ENCODE data around the gene NKIRAS1.
"Not testable (repeated sequence)": the region's sequence is repeated elsewhere in the genome, so short reads cannot be mapped to it uniquely, and the experiment has no call there.

The NKIRAS1 gene

DNA sequence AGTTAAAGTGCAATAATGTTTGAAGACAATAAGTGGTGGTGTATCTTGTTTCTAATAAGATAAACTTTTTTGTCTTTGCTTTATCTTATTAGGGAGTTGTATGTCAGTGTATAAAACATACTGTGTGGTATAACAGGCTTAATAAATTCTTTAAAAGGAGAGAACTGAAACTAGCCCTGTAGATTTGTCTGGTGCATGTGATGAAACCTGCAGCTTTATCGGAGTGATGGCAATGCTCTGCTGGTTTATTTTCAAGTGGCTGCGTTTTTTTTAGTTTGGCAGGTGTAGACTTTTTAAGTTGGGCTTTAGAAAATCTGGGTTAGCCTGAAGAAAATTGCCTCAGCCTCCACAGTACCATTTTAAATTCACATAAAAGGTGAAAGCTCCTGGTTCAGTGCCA lies 2.8 kb upstream of the NKIRAS1 start:
- Histone ChIP-seq H3K9ac (ENCODE audit: low read length) (no peak overlapping the region), H4K20me1 (ENCODE audit: low read depth, low read length) (peaks cover 21% of the 10 kb centered on the region), H3K36me3 (ENCODE audit: low read length) (peaks cover 26% of the 10 kb centered on the region), H3K4me3 (ENCODE audit: insufficient read depth, low read length, poor library complexity, severe bottlenecking) (no peak overlapping the region), H3K9me2 (replicated peaks; ENCODE audit: insufficient read depth, low read length) (no peaks in the 10 kb centered on the region), H3K9me3 (ENCODE audit: insufficient read depth, low read length) (no peaks in the 10 kb centered on the region), H3K27ac (ENCODE audit: low read depth, low read length) (peak overlapping the region; percentile 46), H3F3A (ENCODE audit: insufficient read depth) (peaks cover 61% of the 10 kb centered on the region), H3K27me3 (ENCODE audit: low read length) (no peaks in the 10 kb centered on the region), H2AFZ (ENCODE audit: low read depth, low read length, severe bottlenecking) (no peak overlapping the region), H3K4me2 (ENCODE audit: low read depth, low read length, poor library complexity, severe bottlenecking) (peak overlapping the region; percentile 32), H3K79me2 (ENCODE audit: insufficient read depth, low read length) (peaks cover 22% of the 10 kb centered on the region)
- TF ChIP-seq, protein P1, sequence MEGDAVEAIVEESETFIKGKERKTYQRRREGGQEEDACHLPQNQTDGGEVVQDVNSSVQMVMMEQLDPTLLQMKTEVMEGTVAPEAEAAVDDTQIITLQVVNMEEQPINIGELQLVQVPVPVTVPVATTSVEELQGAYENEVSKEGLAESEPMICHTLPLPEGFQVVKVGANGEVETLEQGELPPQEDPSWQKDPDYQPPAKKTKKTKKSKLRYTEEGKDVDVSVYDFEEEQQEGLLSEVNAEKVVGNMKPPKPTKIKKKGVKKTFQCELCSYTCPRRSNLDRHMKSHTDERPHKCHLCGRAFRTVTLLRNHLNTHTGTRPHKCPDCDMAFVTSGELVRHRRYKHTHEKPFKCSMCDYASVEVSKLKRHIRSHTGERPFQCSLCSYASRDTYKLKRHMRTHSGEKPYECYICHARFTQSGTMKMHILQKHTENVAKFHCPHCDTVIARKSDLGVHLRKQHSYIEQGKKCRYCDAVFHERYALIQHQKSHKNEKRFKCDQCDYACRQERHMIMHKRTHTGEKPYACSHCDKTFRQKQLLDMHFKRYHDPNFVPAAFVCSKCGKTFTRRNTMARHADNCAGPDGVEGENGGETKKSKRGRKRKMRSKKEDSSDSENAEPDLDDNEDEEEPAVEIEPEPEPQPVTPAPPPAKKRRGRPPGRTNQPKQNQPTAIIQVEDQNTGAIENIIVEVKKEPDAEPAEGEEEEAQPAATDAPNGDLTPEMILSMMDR (IDR thresholded peaks at IDR 0.05; ENCODE audit: insufficient read depth, low read length, poor library complexity, severe bottlenecking), result no peak
- no peak for TF ChIP-seq EZH2phosphoT487 (conservative IDR thresholded peaks at IDR 0.05; ENCODE audit: low read length)

DNA sequence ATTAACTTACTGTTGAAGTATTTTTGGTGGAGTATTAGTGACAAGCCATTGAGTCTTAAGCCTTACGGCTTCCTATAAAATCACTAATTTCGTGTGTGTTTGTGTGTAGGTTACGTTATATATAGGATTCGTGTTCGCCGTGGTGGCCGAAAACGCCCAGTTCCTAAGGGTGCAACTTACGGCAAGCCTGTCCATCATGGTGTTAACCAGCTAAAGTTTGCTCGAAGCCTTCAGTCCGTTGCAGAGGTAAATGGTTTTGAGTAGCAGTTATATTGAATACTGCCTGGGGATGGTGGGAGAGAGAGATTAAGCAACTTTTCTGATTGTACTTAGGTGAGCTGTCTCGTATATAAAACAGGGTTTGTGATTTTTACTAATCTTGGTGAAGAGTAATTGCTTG lies 1.5 kb upstream of the NKIRAS1 start:
- not testable (repeated sequence) for H3K9me2 ChIP-seq (replicated peaks; ENCODE audit: insufficient read depth, low read length); H3K27me3 ChIP-seq (ENCODE audit: low read length); H3K9me3 ChIP-seq (ENCODE audit: insufficient read depth, low read length); H2AFZ ChIP-seq (ENCODE audit: low read depth, low read length, severe bottlenecking)
- Histone ChIP-seq H4K20me1 (ENCODE audit: low read depth, low read length) (peaks cover 21% of the 10 kb centered on the region), H3K4me2 (ENCODE audit: low read depth, low read length, poor library complexity, severe bottlenecking) (peak overlapping the region; percentile 92), H3F3A (ENCODE audit: insufficient read depth) (peaks cover 55% of the 10 kb centered on the region), H3K79me2 (ENCODE audit: insufficient read depth, low read length) (peaks cover 22% of the 10 kb centered on the region), H3K27ac (ENCODE audit: low read depth, low read length) (peak overlapping the region; percentile 83; the same call in 1 of the 2 replicates), H3K9ac (ENCODE audit: low read length) (peak overlapping the region; percentile 83), H3K36me3 (ENCODE audit: low read length) (peaks cover 26% of the 10 kb centered on the region), H3K4me3 (ENCODE audit: insufficient read depth, low read length, poor library complexity, severe bottlenecking) (peak overlapping the region; percentile 97)

DNA sequence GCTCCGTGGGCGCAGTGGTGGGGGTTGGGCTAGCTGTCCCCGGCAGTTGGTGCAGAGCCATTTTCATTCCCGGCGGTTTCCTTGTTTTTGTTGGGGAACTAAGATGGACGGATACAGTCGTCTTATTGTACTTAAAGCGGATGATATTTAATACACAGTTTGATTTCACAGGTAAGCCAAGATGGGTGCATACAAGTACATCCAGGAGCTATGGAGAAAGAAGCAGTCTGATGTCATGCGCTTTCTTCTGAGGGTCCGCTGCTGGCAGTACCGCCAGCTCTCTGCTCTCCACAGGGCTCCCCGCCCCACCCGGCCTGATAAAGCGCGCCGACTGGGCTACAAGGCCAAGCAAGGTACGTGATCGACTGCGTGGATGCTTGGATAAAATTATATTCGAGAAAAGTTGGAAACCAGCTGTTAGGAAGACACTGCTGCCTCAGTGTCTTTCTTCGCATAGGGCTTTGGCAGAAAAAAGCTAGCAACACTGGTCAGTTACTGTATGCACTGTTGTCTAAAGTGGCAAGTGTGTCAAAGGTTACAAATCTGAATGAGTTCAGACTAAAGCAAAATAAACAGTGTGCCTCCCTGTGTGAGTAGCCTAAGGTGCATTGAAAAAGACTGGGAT lies 1.0 kb upstream of the NKIRAS1 start:
- Histone ChIP-seq H3K27ac (ENCODE audit: low read depth, low read length) (peak overlapping the region; percentile 83), H3K4me2 (ENCODE audit: low read depth, low read length, poor library complexity, severe bottlenecking) (peak overlapping the region; percentile 92), H3K9ac (ENCODE audit: low read length) (peak overlapping the region; percentile 83), H3F3A (ENCODE audit: insufficient read depth) (peaks cover 54% of the 10 kb centered on the region), H4K20me1 (ENCODE audit: low read depth, low read length) (peaks cover 21% of the 10 kb centered on the region), H3K36me3 (ENCODE audit: low read length) (peaks cover 26% of the 10 kb centered on the region), H3K79me2 (ENCODE audit: insufficient read depth, low read length) (peaks cover 22% of the 10 kb centered on the region), H3K4me3 (ENCODE audit: insufficient read depth, low read length, poor library complexity, severe bottlenecking) (peak overlapping the region; percentile 97)
- not testable (repeated sequence) for H3K9me2 ChIP-seq (replicated peaks; ENCODE audit: insufficient read depth, low read length); H3K9me3 ChIP-seq (ENCODE audit: insufficient read depth, low read length); H3K27me3 ChIP-seq (ENCODE audit: low read length); H2AFZ ChIP-seq (ENCODE audit: low read depth, low read length, severe bottlenecking)

DNA sequence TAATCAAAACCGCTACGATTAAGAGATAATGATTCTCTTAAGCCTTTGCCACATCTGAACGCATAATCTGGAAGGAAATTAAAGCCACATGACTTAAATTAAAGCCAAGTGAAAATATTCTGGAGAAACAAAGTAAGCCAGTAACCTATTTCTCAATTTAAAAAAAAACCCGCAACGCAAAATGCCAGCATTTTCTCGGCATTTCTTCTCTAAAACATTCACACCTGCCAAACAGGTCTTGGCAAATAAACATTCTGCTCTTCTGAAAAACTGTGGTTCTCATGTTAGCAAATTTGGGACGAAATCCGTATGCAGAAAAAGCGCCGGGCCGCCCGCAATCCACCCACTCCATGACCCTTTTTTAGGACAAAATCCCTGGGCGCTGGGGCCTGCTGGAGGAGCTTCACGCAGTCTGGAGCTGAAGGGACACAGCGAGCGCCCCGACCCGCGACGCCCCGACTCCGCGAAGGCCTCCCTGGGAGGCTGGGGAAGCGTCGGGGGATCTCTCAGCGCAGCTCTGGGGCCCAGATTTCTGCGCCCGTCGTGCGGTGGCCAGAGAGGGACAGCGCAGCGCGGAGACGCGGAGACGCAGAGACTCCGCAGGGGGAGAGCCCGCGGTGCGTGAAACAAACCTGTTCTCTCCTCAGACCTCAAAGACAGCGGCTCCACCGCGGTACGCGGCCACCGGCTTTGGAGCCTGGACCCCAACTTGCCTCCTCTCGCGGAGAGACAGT lies 471 bp downstream of the NKIRAS1 start:
- H3K9me2 ChIP-seq (replicated peaks; ENCODE audit: insufficient read depth, low read length), result no peaks in the 10 kb centered on the region
- H3K9ac ChIP-seq (ENCODE audit: low read length), result peak overlapping the region; percentile 83
- peak overlapping the region; percentile 97 for H3K4me3 ChIP-seq (ENCODE audit: insufficient read depth, low read length, poor library complexity, severe bottlenecking)
- H3K36me3 ChIP-seq (ENCODE audit: low read length), result peaks cover 26% of the 10 kb centered on the region
- peaks cover 22% of the 10 kb centered on the region for H3K79me2 ChIP-seq (ENCODE audit: insufficient read depth, low read length)
- TF ChIP-seq, protein P1 (IDR thresholded peaks at IDR 0.05; ENCODE audit: insufficient read depth, low read length, poor library complexity, severe bottlenecking), result no peak
- TF ChIP-seq EZH2phosphoT487 (conservative IDR thresholded peaks at IDR 0.05; ENCODE audit: low read length), result no peak
- peak overlapping the region; percentile 84 for H3K4me2 ChIP-seq (ENCODE audit: low read depth, low read length, poor library complexity, severe bottlenecking)
- H3F3A ChIP-seq (ENCODE audit: insufficient read depth), result peaks cover 47% of the 10 kb centered on the region
- peak overlapping the region; percentile 82 for H2AFZ ChIP-seq (ENCODE audit: low read depth, low read length, severe bottlenecking)
- no peaks in the 10 kb centered on the region for H3K9me3 ChIP-seq (ENCODE audit: insufficient read depth, low read length)
- no peak overlapping the region for H3K27ac ChIP-seq (ENCODE audit: low read depth, low read length)
- no peaks in the 10 kb centered on the region for H3K27me3 ChIP-seq (ENCODE audit: low read length)
- peaks cover 21% of the 10 kb centered on the region for H4K20me1 ChIP-seq (ENCODE audit: low read depth, low read length)
